ENCODE data around the gene SLC5A6.

Gene SLC5A6

DNA sequence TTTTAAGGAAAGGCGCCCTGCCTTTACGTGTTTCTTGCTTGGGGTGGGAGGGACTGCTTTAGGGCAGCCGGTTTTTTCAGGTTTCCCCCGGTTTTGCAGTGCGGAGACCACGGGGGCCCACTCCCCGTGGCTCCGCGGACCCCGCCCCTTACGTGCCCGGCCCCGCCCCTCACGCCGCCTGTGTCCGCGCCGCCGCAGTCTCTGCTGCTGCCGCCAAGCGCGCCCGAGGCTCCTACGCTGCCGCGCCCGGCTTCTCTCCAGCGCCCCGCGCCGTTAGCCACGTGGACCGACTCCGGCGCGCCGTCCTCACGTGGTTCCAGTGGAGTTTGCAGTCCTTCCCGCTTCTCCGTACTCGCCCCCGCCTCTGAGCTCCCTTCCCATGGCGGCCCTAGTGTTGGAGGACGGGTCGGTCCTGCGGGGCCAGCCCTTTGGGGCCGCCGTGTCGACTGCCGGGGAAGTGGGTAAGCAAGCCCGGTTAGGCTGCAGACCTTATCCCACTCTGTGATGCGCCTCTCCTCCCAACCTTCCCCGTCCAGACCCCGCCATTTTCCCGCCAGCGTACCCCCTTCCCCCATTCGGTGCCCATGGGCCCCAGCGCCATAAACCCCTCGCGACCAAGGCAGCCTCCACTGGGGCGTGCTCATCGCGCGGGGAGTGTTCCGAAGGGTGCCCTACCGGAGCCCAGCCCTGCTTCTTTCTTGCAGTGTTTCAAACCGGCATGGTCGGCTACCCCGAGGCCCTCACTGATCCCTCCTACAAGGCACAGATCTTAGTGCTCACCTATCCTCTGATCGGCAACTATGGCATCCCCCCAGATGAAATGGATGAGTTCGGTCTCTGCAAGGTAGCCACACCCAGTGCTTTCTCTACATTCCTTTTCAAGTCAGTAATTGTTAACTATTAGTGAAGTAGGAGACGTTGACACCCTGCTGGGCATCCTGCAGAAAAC, 5.4 kb upstream of the SLC5A6 start, which contains the start of gene CAD:
Gene CAD, plus strand, starts transcription at position 197 of the 949 bp plus-strand sequence. Its CDS starts 183 bp downstream, at position 380.
- in situ Hi-C loops (cut with HindIII; ENCODE audit: low sequenced_read_pairs): no loop called here
- peak within 1 kb of the TSS; percentile 80 for H3K4me3 ChIP-seq (ENCODE audit: low read depth, low read length)
- peak; percentile 86 for DNase-seq (ENCODE audit: low read depth, low spot score)
- TF ChIP-seq, protein P1, sequence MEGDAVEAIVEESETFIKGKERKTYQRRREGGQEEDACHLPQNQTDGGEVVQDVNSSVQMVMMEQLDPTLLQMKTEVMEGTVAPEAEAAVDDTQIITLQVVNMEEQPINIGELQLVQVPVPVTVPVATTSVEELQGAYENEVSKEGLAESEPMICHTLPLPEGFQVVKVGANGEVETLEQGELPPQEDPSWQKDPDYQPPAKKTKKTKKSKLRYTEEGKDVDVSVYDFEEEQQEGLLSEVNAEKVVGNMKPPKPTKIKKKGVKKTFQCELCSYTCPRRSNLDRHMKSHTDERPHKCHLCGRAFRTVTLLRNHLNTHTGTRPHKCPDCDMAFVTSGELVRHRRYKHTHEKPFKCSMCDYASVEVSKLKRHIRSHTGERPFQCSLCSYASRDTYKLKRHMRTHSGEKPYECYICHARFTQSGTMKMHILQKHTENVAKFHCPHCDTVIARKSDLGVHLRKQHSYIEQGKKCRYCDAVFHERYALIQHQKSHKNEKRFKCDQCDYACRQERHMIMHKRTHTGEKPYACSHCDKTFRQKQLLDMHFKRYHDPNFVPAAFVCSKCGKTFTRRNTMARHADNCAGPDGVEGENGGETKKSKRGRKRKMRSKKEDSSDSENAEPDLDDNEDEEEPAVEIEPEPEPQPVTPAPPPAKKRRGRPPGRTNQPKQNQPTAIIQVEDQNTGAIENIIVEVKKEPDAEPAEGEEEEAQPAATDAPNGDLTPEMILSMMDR (IDR thresholded peaks at IDR 0.05; ENCODE audit: low read depth, low read length): no peak

DNA sequence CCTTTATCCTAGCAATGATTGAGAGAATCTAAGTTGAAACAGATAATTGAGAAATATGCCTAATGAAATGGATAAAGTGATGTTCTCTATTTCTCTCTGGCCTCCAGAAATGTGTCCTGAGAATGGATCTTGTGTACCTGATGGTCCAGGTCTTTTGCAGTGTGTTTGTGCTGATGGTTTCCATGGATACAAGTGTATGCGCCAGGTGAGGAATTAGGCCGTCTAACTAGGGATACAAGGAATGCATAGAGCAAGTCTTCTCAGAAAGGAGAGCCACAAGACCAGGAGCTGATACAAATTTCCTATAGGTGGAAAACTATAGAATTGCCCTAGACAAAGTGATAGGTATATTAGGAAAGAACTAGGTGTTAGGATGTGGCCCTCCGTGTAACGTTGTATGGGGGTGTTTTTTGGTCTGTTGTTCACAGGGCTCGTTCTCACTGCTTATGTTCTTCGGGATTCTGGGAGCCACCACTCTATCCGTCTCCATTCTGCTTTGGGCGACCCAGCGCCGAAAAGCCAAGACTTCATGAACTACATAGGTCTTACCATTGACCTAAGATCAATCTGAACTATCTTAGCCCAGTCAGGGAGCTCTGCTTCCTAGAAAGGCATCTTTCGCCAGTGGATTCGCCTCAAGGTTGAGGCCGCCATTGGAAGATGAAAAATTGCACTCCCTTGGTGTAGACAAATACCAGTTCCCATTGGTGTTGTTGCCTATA, 4.5 kb upstream of the SLC5A6 start:
- TF ChIP-seq, protein P1 (IDR thresholded peaks at IDR 0.05; ENCODE audit: low read depth, low read length): no peak
- in situ Hi-C loops (cut with HindIII; ENCODE audit: low sequenced_read_pairs): no loop called here
- no peak for DNase-seq (ENCODE audit: low read depth, low spot score)
- H3K4me3 ChIP-seq (ENCODE audit: low read depth, low read length): peak overlapping the region; percentile 30

DNA sequence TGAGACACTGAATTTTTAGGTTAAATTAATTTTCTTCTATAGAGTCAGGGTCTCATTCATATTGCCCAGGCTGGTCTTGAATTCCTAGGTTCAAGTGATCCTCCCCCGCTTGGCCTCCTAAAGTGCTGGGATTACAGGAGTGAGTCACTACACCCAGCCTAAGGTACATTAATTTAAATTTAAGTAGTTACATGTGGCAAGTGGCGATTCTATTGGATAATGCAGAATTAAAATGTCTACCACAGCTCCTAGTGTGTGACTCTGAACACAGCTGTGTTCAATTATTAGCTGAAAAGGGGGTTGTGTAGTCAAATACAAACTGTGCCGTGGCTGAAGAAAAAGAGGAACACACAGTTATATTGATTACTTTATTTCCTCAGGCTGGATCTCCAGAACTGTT, 2.9 kb upstream of the SLC5A6 start:
- DNase-seq (ENCODE audit: low read depth, low spot score): no peak
- H3K4me3 ChIP-seq (ENCODE audit: low read depth, low read length): no peak overlapping the region
- TF ChIP-seq, protein P1 (IDR thresholded peaks at IDR 0.05; ENCODE audit: low read depth, low read length): no peak
- in situ Hi-C loops (cut with HindIII; ENCODE audit: low sequenced_read_pairs): no loop called here

DNA sequence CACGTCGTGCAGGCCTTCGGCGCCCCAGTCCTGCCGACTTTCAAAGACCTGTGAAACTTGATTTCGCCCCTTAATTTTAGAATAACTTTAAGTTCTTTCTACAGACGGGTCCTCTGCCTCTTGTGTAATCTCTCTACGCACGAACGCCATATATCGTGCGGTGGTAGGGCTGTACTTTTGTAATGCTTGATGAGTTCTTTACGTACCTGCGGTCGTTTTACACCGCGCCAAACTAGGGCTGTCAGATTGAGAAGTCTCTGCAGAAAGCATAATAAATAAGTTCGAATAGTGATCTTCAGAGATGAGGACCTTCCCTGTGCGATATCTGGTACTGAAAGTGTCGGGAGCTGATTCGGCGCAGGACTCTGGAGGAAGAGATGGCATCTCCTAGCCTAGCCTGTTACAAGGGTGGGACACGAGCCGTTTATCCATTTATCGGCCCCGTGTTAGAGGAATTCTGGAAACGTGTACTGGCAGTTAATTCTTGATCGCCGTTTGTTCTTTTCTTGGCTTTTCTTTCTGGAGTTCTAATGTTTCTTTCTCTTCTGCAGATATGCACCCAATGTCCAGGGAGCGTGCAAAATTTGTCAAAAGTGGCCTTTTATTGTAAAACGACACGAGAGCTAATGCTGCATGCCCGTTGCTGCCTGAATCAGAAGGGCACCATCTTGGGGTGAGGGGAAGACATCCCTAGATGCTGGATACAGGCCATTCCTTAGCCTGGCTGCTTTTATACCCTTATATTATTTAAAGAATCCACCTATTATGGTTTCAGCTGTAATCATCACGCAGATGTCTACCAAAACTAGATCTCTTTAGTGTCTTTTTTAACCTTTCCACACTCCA, 781 bp upstream of the SLC5A6 start:
- TF ChIP-seq, protein P1 (IDR thresholded peaks at IDR 0.05; ENCODE audit: low read depth, low read length): no peak
- in situ Hi-C loops (cut with HindIII; ENCODE audit: low sequenced_read_pairs): no loop called here
- peak; percentile 68 for DNase-seq (ENCODE audit: low read depth, low spot score)
- H3K4me3 ChIP-seq (ENCODE audit: low read depth, low read length): peak overlapping the region; percentile 81

DNA sequence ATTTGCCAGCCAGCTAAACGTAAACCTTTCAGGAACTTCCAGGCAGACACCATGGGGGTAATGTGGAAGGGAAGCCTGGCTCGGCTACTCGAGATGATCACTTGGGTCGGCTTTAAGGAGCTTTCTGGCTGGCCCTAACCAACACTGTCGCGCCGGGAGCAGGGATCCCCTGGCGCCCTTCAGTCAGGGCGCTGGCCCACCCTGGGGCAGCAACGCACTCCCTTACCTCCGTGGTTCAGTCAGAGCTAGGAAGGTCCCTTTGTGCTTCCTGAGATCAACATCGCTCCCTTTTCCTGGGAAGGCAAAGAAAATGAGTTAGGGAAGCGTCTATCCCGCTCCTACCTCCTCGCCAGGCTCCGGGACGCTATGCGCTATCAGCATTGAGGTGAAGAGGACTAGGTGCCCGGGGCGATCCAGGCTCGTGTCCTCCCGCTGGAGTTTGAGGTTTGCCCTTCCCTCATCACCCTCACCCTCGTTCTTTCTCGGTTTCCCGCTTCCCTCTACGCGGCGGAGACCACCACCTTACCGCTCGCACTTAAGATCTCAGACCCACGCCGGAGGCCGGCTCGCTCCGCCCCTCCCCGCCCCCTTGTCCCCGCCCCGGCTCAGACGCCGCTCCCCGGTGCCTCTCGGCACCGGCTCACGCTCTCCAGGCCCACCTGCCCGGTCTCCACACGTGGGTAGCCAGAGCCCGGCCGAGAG, 676 bp downstream of the SLC5A6 start:
- H3K4me3 ChIP-seq (ENCODE audit: low read depth, low read length): peak overlapping the region; percentile 81
- in situ Hi-C loops (cut with HindIII; ENCODE audit: low sequenced_read_pairs): no loop called here
- peak; percentile 18 for DNase-seq (ENCODE audit: low read depth, low spot score)
- TF ChIP-seq, protein P1 (IDR thresholded peaks at IDR 0.05; ENCODE audit: low read depth, low read length): no peak

Measured in astrocyte of the spinal cord (primary cell).